Hepatocyte (in vitro differentiated cells): ENCODE results near the gene MRPL2. TPM values are rescaled to one million over a fixed set of nuclear protein-coding genes. Genes with fewer than 3 reads are reported as not detected.

Experiments
- DNase-seq: peaks from one replicate; pipeline ENCODE4 v3.0.0-alpha.2; 2016; ENCODE audit warnings: low spot score
- H2AFZ ChIP-seq: fragments of 200-600 bp; sonication (generic); 2 replicates; pipeline ENCODE4 v1.6.0; 2016; ENCODE audit warnings: antibody characterized with exemption, mild to moderate bottlenecking
- H3K27ac ChIP-seq: fragments of 200-600 bp; sonication (generic); 2 replicates; pipeline ENCODE4 v1.5.1; 2016; ENCODE audit warnings: mild to moderate bottlenecking
- H3K27me3 ChIP-seq: fragments of 200-600 bp; sonication (generic); 2 replicates; pipeline ENCODE4 v1.6.1; 2016
- H3K36me3 ChIP-seq: fragments of 200-600 bp; sonication (generic); replicated peaks from 2 replicates; pipeline ENCODE4 v1.5.1; 2016; ENCODE audit warnings: low read depth; ENCODE audit not compliant: insufficient read depth
- H3K4me1 ChIP-seq: fragments of 200-600 bp; sonication (generic); 2 replicates; pipeline ENCODE4 v1.5.1; 2016; ENCODE audit warnings: mild to moderate bottlenecking, moderate library complexity; ENCODE audit not compliant: insufficient read depth
- H3K4me2 ChIP-seq: fragments of 200-600 bp; sonication (generic); 2 replicates; pipeline ENCODE4 v1.6.0; 2016
- H3K4me3 ChIP-seq: fragments of 200-600 bp; sonication (generic); 2 replicates; pipeline ENCODE4 v1.5.1; 2016; ENCODE audit warnings: mild to moderate bottlenecking
- H3K79me2 ChIP-seq: fragments of 200-600 bp; sonication (generic); 2 replicates; pipeline ENCODE4 v1.6.0; 2017; ENCODE audit warnings: mild to moderate bottlenecking
- H3K9me2 ChIP-seq: fragments of 200-600 bp; sonication (generic); replicated peaks from 2 replicates; pipeline ENCODE4 v1.6.0; 2017; ENCODE audit warnings: mild to moderate bottlenecking; ENCODE audit not compliant: insufficient read depth
- H3K9me3 ChIP-seq: fragments of 200-600 bp; sonication (generic); 2 replicates; pipeline ENCODE4 v1.5.1; 2016; ENCODE audit warnings: low read depth, mild to moderate bottlenecking
- H4K20me1 ChIP-seq: fragments of 200-600 bp; sonication (generic); 2 replicates; pipeline ENCODE4 v1.6.0; 2016; ENCODE audit warnings: mild to moderate bottlenecking; ENCODE audit not compliant: insufficient read depth, poor library complexity, severe bottlenecking
- CTCF ChIP-seq: fragments of 200-600 bp; sonication (generic); IDR thresholded peaks from 2 replicates; pipeline ENCODE4 v1.5.1; 2016; ENCODE audit warnings: antibody characterized with exemption, mild to moderate bottlenecking; ENCODE audit not compliant: poor library complexity
- EZH2 ChIP-seq: fragments of 200-600 bp; sonication (generic); IDR thresholded peaks from 2 replicates; pipeline ENCODE4 v1.6.1; 2016; ENCODE audit warnings: antibody characterized with exemption, mild to moderate bottlenecking, borderline replicate concordance
- EZH2phosphoT487 ChIP-seq: fragments of 200-600 bp; sonication (generic); IDR thresholded peaks from one replicate; pipeline ENCODE4 v1.6.1; 2018; ENCODE audit warnings: antibody characterized with exemption, mild to moderate bottlenecking, low read depth, moderate library complexity; ENCODE audit not compliant: unreplicated experiment, severe bottlenecking
- WGBS: methylation state at CpG from one replicate; pipeline ENCODE4 v1.1.6; 2016; ENCODE audit warnings: low lambda C conversion rate; ENCODE audit errors: missing lambda C conversion rate; 5-methylcytosine and 5-hydroxymethylcytosine counted together
- polyA plus RNA-seq: library from polyadenylated mRNA; unstranded; fragments of >200 nt; fragmentation: Nextera tagmentation; extraction: Ambion mirVana; gene quantifications from 2 replicates; pipeline ENCODE4 v1.2.1, GENCODE V29; 2016
- total RNA-seq: library from RNA; depleted of rRNA; stranded (reverse); fragments of >200 nt; gene quantifications from 2 replicates; pipeline ENCODE4 v1.2.3, GENCODE V29; 2014

MRPL2 gene
- total and polyA plus RNA-seq, 2 experiments from 2014 or later: 24.7 to 68.4 TPM

DNA sequence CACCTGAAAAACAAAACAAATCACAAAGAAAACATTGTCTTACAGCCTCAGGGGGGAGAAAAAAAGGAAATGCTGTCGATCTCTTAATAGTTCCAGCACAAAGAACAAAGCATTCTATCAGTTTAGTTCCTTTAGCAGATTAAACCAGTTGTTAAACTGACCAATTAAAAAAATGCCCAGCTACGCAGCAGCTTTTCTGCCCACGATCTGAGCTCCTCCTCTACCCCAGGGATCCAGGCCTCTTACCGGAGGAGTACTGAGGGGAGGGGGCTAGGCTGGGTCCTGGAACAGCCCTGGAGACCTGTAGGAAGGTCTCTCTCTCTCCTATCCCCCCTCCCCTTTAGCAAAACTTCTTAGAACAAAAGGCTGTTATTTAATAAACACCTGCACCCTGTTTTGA lies 30.2 kb upstream of the MRPL2 start:
- Histone ChIP-seq H3K4me3 (no peak overlapping the region), H4K20me1 (peaks cover 14% of the 10 kb centered on the region), H3K4me1 (peaks cover 42% of the 10 kb centered on the region), H3K9me2 (no peaks in the 10 kb centered on the region), H3K27me3 (no peaks in the 10 kb centered on the region), H3K36me3 (no peaks in the 10 kb centered on the region), H3K4me2 (peak overlapping the region; percentile 68), H3K9me3 (no peaks in the 10 kb centered on the region), H3K79me2 (peaks cover 93% of the 10 kb centered on the region), H3K27ac (peak overlapping the region; percentile 89), H2AFZ (no peak overlapping the region)
- DNase-seq: no peak
- WGBS: 19% methylated on average over 4 of the region's 4 CpGs
- TF ChIP-seq EZH2phosphoT487: no peak
- no peak for TF ChIP-seq EZH2
- no peak for TF ChIP-seq CTCF

DNA sequence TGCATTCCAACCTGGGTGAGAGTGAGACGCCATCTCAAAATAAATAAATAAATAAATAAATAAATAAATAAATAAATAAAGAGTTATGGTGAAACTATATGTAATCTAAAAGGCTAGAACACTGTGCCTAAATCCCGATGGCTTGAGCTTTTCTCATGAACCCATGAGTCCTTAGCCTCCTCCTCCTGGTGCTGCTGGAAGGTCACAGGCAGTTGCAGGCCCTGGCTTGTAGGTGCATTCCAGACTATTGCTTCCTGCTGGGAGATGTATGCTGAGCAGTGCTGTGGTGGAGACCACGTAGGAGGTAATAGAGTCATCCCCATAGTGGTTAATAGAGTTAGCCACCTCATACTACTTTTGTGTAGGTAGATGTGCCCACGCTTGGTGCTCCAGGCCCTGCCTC lies 29.4 kb upstream of the MRPL2 start:
- 82% methylated on average over 4 of the region's 4 CpGs for WGBS
- Histone ChIP-seq H2AFZ (no peak overlapping the region), H3K79me2 (peaks cover 93% of the 10 kb centered on the region), H3K4me2 (peak overlapping the region; percentile 68), H4K20me1 (peaks cover 14% of the 10 kb centered on the region), H3K4me1 (peaks cover 35% of the 10 kb centered on the region), H3K27me3 (no peaks in the 10 kb centered on the region), H3K36me3 (no peaks in the 10 kb centered on the region), H3K9me2 (no peaks in the 10 kb centered on the region), H3K9me3 (no peaks in the 10 kb centered on the region), H3K27ac (peak overlapping the region; percentile 89), H3K4me3 (no peak overlapping the region)
- DNase-seq: no peak
- no peak for TF ChIP-seq EZH2phosphoT487
- TF ChIP-seq CTCF: no peak
- no peak for TF ChIP-seq EZH2

DNA sequence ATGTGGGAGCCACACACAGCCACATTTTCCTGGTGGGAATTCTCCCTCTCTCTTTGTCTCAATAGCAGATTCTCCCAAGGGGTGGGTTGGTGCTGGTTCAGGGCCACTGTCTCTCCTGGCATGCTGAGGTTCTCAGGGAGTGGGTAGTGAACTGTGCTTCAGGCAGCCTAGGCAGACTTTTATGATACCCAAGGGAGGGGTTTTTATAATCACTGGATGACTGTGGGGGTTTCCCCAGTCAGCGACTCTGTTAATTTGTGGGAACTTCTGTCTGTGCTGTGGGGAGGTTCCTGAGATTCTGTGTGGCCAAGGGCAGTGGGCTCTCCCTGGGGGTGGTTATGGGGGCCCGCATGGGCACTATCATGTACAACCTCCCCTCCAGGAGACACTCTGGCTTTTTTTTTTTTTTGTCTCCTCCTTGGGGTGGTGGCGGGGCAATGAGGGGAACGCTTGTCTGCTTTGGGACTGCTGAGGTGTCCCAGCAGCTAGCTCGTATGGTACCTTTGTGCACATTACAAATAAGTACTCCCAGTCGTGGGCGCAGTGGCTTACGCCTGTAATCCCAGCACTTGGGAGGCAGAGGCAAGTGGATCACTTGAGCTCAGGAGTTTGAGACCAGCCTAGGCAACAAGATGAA lies 26.9 kb upstream of the MRPL2 start:
- TF ChIP-seq EZH2: no peak
- no peak for TF ChIP-seq EZH2phosphoT487
- no peak for TF ChIP-seq CTCF

More for the DNA sequence above, 26.9 kb upstream of the MRPL2 start:
- Histone ChIP-seq H3K4me2 (no peak overlapping the region), H3K4me3 (no peak overlapping the region), H4K20me1 (peaks cover 22% of the 10 kb centered on the region), H3K9me2 (no peaks in the 10 kb centered on the region), H3K79me2 (peaks cover 93% of the 10 kb centered on the region), H2AFZ (no peak overlapping the region), H3K9me3 (no peaks in the 10 kb centered on the region), H3K4me1 (peaks cover 26% of the 10 kb centered on the region), H3K27ac (no peak overlapping the region), H3K27me3 (no peaks in the 10 kb centered on the region), H3K36me3 (no peaks in the 10 kb centered on the region)
- 86% methylated on average over 8 of the region's 8 CpGs for WGBS
- DNase-seq: no peak
